Measurements from ENCODE around the gene CAMK1D.
"Not testable (repeated sequence)": the region's sequence is repeated elsewhere in the genome, so short reads cannot be mapped to it uniquely, and the experiment has no call there.

CAMK1D gene

DNA sequence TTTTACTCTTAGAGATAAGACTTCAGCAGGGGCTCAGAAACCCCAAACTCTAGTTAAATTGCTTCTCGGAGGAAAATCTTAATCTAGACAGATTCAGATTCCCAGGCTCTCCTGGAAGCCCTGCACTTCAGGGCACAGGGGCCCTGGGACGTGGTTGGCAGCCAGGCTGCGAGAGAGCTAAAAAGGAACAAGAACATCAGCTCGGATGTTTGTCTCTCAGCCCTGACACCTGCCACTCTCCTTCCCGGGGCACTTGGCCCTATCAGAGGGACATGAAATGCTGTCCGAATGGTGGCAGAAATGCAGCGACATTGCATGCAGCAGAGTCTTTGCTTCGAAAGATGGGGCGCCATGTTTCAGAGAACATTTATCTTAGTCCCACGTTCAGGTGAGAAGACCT lies 485.4 kb downstream of the CAMK1D start:
- no peak for DNase-seq

DNA sequence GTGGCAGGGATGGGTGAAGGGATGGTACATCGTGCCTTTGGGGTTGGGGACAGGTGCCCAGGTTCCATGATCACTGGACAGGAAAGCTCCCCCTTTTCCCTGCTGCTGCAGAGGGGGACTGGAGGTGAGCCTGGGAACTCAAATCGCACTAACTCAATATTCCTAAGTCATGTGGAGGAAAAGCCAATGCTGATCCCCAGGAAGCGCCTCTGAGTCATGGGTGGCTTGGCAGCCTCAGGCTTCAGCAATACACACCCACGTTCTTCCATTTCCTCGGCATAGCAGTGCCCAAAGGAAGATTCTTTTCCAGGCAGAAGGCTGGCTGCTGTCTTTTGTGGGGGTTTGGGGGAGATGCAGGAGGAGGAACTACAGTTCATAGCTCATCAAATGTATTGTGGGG lies 486.4 kb downstream of the CAMK1D start:
- DNase-seq = no peak

DNA sequence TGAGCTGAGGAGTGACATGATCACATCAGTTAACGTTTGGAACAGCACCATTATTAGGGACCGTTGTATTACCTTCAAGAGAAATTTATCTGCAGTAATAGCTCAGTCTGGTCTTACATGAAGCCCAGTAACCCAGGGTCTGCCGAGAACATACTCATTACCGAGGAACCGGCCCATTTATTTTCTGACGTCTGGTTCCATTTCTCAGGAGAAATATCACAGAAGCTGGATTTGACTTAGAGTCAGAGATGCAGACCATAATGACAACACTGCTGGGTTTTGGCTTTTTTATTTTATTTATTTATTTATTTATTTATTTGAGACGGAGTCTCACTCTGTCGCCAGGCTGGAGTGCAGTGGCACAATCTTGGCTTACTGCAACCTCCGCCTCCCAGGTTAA lies 489.0 kb downstream of the CAMK1D start:
- no peak for DNase-seq

DNA sequence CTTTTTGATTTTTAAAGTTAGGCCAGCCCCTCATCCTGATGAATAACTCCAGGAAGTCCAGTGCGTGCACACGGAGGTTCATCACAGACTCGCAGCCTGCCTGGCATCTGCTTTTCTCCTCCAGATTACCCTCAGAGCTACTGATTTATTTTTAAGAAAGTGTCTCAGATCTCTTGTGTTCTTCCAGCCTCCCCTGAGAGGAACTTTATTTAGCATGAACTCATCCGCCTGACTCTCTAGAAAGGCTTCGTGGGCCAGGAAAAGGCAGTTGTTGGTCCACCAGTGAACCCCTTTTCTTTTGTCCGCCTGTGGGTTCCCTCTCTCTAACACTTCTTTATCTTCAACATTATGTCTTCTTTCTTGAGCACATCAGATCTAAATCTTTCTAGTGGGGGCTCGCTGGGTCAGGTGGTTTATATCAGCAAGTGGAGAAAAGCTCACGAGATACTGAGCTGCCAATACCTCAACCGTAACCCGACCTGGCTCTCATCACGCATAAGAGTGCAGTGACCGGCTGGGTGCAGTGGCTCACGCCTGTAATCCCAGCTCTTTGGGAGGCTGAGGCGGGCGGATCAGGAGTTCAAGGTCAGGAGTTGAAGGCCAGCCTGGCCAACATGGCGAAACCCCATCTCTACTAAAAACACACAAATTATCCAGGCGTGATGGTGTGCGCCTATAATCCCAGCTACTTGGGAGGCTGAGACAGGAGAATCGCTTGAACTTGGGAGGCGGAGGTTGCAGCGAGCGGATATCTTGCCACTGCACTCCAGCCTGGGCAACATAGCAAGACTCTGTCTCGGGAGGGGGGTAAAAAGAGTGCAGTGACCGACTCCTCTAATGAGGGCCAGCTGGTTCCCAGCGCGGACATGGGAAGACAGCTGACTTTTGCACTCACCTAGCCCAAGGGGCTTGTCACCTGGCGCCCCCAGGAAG lies 489.9 kb downstream of the CAMK1D start:
- DNase-seq = no peak

DNA sequence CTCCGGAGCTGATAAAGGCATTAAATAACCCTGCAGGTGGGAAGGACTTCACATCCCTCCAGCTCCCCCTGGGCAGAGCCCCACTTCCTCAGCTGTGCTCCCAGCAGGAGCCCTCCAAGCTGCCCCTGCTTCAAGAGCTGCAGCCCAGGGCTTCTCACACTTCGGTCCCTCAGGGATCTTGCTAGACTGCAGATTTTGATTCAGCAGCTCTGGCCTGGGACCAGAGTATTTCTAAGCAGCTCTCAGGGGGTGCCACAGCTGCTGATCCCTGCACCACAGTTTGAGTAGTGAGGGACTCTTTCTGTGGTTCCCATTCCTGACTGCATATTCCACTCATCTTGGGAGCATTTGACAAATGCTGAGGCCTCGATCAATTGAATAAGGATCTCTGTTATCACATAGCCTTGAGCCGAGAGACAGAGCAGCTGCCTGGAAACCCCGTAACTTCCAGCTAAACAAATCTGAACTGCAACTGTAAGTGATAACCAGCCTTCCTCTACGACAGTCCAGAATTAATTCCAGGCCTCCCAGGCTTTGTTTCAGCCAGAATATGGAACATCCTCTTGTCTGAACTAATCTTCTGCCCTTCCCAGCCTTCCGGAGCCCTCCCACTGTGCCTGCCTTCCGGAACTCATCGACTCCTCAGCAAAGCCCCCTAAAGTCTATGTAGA lies 490.7 kb downstream of the CAMK1D start:
- no peak for DNase-seq

DNA sequence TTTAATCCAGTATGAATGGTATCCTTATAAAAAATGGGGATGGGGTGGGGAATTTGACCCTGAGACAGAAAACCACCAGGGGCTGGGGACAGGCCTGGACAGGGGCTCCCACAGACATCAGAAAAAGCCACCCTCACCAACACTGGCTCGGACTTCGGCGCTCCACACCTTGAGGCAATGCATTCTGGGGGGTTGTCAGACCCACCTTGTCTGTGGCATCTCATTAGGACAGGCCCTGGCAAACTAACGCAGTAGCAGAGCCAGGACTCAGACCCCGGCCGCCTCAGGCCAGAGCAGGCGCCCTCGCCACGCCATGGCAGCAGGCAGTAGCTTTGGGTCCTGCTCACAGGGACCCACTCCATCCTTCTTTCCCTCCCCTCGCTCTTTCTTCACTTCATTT lies 492.1 kb downstream of the CAMK1D start:
- DNase-seq = no peak

DNA sequence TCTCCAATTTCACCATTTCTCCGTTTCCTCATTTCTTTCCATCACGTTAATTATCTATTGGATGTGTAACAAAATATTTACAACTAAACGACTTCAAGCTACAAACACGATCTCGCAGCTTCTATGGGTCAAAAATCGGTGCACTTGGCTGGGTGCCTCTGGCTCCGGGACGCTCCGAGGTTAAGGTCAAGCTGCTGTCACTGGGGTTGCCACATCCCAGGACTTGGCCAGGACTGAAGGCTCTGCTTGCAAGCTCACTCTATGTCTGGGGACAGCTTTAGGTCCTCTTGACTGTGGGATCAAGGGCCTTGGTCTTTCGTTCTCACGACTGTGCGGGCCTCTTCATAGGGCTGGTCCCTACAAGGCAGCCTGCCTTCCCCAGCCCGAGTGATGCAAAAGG lies 492.5 kb downstream of the CAMK1D start:
- no peak for DNase-seq

DNA sequence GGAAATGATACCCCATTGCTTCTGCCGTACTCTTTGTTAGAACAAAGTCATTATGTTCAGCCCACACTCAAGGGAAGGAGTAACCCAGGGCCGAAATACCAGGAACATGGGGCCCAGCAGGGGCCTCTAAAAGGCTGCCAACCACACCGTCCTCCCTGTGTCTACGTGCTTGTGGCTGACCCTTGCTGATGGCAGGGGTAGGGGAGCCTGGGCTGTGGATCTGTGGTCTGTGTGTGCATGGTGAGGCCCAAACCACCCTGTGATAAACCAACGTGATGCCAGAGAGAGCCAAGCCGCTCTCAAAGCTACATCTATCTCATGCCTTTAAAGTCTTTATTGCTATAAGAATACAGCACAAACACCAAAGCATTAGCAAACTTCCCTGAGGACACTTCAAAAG lies 493.0 kb downstream of the CAMK1D start:
- DNase-seq = no peak

DNA sequence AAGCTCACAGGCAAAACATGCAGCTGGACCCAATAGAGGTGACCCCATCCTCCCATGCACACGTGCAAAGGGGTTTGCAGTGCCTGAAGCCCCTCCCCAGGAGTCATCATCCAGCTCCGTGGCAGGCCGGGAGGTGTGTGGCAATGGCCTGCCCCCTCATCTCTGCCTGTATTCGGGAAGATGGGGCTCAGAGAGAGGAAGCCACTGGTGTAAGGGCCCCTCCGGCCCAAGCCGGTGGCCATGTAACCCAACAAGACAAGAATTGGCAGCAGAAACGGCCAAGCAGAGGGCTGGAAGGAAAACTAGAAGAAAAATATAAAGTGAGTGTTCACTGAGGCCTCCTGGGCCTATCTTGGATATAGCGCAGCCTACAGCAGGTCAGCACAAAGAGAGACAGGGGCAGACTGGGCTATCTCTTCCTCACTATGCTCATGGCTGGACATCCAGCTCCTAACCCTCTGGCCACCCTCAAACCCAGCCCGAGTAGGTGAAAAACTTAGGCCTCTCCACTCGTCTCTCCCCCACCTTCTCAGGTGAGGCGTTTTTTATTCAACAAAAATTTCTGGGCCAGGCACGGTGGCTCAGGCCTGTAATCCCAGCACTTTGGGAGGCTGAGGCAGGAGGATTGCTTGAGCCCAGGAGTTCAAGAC lies 494.1 kb downstream of the CAMK1D start:
- DNase-seq = no peak

DNA sequence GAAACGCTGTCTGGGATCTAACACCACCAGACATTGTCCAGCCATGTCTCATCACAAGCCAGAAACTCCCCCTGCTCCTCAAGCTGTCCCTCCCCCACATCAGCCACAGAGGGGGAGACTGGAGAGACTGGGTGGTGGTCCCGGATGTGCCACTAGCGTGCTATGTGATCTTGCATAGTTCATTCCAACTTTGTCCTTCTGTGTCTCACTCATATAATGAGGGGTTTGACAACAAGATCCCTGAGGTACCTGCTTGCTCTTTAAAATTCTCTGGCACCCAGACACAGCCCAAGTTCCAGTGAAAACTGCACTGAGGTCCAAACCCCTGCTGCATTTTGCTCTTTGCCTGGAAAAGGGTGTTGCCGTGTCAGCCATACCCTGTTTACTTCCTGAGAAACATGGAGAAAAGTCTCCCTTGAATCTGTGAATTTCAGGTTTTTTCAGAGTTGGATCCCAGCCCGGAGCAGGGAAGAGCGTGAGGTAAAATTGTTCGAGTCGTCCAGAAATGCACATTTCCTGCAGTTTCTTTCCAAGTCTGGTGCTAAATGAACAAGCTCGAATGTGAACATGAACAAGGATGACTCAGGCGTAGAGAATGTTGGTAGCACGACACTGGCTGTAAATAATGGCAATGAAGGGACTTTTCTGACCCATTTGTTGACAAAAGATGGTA lies 495.6 kb downstream of the CAMK1D start:
- DNase-seq = no peak

DNA sequence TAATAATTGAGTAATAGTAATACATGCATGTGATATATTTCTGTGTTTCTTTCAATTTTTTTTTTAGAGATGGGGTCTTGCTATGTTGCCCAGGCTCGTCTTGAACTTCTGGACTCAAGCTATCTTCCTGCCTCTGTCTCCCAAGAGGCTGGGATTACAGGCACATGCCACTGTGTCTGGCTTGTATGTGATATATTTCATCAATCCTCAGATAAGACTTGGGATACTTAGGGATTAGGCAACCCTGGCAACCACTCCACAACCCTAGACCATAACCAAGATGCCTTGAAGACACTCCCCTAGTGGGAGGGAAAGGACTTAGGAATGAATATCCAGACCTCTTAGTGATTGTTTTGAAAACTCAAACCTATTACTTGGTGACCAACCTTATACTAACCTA lies 497.4 kb downstream of the CAMK1D start:
- DNase-seq = no peak

DNA sequence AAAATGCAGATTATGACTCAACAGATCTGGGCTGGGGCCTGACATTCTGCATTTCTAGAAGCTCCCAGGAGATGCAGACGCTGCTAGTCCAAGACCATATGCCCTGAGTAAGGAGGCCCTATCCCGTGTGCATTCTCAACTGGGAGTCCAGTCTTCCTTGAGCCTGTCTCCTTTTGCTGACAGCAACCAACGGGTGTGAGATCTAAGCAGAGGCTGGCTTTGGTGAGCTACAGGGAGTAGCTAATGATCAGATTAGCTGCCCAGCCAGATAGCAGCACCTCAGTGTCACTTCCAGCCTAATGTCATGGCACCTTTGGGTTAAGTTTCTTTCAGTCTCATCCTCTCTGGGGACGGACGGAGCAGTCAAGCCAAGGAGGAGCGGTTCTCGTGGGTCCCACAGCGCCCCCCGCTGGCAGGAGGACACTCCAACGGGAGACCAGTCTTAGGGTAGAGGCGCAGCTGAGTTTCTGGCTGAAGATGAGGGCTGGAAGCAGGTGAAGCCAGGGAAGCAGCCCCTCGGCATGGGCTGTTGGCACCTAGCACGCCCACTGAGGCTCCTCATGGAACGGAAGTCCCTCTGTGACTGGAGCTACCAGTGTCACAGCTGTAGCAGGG lies 498.1 kb downstream of the CAMK1D start:
- DNase-seq = peak in 1 of 2 experiments; percentile 2

DNA sequence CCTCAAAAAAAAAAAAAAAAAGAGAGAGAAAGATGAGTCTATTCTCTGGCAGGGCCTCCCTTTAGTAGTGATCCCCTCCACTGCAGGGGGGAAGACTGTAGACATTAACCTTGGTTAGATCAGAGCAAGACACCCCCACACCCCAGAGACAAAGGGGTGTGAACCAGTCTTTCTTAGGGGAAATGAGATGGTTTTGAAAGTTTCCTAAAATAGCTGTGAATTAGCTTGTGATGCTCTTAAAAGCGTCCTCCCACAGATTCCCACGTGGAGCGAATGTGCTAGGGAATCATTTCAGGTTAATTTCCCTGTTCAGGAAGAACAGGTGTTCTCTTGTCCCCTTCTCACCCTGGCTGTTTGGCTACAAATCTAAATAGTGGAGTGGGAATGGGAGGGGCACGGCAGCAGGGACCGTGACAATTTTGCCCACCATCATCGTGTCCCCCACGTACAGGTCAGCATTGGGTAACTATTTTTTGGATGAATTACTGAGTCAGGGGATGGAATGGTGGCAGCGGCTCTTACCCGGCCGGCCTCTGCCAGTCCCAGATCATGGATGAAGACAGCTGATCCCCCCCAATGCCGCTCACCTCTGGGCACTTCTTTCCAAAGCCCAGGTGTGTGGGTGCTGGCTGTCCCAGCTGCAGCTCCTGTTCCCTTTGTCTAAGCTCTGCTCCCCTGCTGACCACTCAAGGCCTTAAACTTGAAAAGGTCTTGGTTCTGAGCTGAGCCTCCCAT lies 499.3 kb downstream of the CAMK1D start:
- DNase-seq = no peak

DNA sequence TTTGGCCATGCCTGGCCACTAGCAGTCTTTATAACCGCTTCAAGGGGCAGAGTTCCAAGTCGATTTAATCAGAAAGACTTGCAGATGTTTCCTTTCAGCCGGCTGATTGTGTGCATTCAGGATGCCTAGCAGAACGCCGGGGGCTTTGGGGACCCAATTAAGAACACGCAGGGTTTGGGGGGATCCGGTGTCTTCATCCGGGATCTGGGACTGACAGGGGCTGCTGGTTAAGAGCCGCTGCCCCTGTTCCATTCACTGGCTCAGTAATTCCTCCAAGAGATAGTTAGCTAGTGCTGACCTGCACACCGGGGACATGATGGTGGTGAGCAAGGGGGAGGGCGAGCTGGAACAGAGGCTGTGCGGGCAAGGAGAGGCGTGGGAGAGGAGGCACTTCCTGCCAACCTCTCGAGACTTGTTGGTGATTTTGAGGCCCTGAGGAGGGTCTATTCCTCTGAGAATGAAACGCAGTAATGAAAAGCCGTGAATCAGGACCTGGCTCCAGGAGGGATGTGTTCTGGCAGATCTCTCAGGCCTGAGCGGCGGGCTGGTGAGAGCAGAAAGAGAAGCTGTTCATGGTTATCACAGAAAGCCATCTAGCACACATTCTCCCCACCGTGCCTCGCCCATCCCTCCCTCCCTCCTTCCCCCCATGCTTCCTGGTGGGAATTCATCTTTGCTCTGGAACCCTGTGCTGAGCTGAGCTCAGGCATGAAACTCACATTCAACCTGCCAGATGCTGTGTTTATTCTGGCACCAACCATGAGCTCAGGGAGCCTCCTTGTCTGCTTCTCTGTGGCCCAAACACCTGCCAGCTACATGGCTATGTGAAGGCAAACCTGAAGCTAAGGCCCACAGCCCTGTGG lies 500.2 kb downstream of the CAMK1D start:
- DNase-seq = no peak

DNA sequence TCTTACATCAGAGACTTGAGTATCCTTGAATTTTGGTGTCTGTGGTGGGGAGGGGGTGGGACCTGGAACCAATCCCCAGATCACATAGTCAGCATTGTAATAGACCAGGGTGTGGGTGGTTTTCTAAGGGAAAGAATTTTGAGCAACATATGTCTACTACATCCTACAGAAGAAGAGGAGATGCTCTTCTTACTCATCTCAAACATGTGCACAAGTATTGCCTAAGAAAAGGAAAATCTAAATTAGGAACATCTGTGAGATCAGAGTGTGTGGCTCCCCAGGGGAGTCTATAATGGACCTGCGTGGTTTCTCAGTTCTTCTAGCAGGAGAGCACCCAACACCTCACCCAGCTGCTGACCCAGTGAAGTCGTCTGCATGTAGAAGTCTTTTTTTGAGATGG lies 503.3 kb downstream of the CAMK1D start:
- no peak for DNase-seq

DNA sequence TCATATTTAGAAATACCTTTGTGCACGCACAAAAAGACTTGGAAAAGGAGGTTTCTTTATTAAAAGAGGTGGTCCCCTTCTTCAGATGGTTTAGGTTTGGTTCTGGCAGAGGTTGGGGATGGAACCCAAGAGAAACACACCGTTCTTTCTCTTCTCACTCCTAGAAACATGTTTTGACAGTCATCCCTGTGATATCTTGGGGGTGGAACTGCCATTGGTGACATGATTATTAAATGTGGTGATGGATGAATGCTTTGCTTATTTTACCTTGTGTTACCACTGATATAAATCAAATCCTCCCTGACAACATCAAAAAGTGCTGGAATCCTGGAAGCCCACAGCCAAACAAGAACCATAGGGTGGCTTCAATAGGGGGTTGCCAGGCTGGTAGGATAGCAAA lies 505.6 kb downstream of the CAMK1D start:
- DNase-seq = no peak

DNA sequence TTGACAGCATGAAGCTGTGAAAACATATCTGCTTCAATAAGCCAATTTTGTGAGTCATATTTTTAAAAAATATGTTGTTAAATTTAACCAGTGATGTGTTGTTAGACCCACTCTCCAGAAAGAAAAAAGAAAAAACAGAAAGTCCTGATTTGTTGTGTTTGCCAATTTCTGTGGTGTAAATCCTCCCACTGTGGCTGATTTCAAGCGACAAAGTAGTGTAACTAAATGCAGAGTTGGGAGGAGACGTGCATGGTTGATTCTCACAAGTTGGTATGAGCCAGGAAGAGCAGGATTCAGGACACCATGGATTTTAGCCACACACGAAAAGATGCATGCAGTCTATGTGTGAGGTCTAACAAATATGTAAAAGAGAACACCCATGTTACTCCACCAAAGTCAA lies 513.1 kb downstream of the CAMK1D start:
- no peak for DNase-seq

DNA sequence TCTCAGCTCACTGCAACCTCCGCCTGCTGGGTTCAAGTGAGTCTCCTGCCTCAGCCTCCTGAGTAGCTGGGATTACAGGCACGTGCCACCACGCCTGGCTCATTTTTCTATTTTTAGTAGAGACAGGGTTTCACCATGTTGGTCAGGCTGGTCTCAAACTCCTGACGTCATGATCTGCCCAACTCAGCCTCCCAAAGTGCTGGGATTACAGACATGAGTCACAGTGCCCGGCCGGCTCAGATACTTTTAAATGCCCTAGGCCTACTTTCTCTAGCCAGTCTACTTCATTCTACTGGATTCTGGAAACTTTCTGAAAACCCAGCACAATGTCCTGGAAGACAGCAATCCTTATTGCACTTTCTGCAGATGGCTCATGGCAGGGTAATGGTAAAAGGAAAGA lies 516.2 kb downstream of the CAMK1D start:
- DNase-seq = not testable (repeated sequence)

DNA sequence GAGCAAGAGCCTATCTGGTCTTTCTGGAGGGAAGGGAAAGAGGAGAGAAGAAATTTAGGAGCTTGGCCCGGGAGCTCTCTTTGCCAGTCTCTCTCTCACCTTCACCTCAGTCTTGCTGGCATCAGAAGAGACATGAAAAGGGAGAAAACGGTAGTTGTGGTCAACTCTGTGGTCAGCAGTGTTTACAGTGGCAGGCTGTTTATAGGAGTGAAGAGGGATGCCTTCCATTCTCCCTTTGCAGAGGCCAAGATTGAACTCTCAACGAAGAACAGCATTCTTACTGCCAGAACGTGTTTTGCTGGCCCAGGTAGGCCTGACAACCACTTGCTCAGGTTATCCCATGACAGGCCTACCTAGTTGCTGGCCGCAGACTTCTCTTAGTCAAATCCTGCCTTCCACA lies 518.9 kb downstream of the CAMK1D start:
- no peak for DNase-seq

DNA sequence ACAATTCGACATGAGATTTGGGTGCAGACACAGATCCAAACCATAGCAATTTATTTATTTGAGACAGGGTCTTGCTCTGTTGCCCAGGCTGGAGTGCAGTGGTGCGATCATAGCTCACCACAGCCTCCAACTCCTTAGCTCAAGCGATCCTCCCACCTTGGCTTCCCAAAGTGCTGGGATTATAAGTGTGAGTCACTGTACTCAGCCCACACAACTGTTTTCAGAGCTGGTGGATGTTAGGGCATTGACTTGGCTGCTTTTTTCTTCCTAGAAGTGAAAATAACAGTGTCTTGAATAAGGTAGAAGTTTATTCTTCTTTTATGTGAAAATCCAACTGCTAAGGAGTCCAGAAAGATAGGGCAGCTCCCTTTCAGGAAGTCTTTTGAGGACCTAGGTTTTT lies 520.1 kb downstream of the CAMK1D start:
- DNase-seq = no peak

DNA sequence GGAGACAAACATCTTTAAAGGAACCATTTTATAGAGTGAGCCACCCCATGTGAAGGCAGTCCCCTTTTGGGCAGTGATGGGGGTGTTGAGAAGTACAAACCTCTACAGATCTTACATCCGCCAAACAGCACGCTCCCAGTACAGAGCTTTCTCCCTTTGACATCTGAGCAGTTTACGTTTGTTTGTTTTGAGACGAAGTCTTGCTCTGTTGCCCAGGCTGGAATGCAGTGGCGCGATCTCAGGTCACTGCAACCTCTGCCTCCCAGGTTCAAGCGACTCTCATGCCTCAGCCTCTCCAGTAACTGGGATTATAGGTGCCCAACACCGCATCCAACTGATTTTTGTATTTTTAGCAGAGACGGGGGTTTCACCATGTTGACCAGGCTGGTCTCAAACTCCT lies 523.2 kb downstream of the CAMK1D start:
- no peak for DNase-seq

Measured in NCI-H1930 (cell line).